GM12874 (cell line): ENCODE measurements around the gene ISM1.

ENCODE experiments used
- CTCF ChIP-seq: IDR thresholded peaks from 2 replicates; pipeline ENCODE4 v1.5.1; 2011; ENCODE audit warnings: low read depth, mild to moderate bottlenecking, control low read depth, low read length, moderate library complexity; ENCODE audit not compliant: insufficient read depth

Gene ISM1

GRCh38 chr20:13212750-13213149, 8.3 kb upstream of the ISM1 start:
- TF ChIP-seq CTCF: no peak

- no peak for TF ChIP-seq CTCF
These were observed 7.7 kb upstream of the ISM1 start for GRCh38 chr20:13213335-13213734.

- TF ChIP-seq CTCF: no peak
These were observed 4.5 kb upstream of the ISM1 start for GRCh38 chr20:13216533-13216932.

- TF ChIP-seq CTCF: no peak
These were observed 1.5 kb upstream of the ISM1 start for GRCh38 chr20:13219327-13220193.

GRCh38 chr20:13220194-13220903, 725 bp upstream of the ISM1 start:
- no peak for TF ChIP-seq CTCF

GRCh38 chr20:13221313-13221672, 219 bp downstream of the ISM1 start:
- TF ChIP-seq CTCF: no peak

- TF ChIP-seq CTCF: no peak; the same call in 1 of the 2 replicates
These were observed 722 bp downstream of the ISM1 start for GRCh38 chr20:13221673-13222318.
